ENCODE results near the gene GRAMD1B. TPM values are rescaled to one million over a fixed set of nuclear protein-coding genes. Genes with fewer than 3 reads are reported as not detected.

Gene GRAMD1B
- total RNA-seq, 4 donors from 2014 or later = 5.1 to 10.5 (median 8.4) TPM

DNA sequence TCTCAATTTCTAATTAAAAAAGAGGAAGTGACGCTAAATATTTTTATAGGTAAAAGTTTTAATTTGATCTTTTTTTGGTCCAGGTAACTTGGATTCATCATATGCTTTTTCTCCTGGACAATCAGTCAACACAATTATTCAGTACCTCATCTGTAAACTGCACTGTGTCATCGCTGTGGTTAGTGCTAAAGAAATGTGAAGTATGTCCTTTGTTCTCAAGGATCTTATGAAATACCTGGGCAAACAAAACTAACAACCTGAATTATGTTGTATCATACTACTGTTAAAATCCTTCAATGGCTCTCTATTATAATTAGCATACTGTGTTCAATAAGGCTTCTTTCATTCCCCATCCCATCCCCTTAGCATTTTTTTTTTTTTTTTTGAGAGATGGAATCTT lies 244.2 kb downstream of the GRAMD1B start:
- TF ChIP-seq, protein P1, sequence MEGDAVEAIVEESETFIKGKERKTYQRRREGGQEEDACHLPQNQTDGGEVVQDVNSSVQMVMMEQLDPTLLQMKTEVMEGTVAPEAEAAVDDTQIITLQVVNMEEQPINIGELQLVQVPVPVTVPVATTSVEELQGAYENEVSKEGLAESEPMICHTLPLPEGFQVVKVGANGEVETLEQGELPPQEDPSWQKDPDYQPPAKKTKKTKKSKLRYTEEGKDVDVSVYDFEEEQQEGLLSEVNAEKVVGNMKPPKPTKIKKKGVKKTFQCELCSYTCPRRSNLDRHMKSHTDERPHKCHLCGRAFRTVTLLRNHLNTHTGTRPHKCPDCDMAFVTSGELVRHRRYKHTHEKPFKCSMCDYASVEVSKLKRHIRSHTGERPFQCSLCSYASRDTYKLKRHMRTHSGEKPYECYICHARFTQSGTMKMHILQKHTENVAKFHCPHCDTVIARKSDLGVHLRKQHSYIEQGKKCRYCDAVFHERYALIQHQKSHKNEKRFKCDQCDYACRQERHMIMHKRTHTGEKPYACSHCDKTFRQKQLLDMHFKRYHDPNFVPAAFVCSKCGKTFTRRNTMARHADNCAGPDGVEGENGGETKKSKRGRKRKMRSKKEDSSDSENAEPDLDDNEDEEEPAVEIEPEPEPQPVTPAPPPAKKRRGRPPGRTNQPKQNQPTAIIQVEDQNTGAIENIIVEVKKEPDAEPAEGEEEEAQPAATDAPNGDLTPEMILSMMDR (IDR thresholded peaks at IDR 0.05; ENCODE audit: low read depth) = no peak

Small RNA genes within 50 kb of the gene (small RNA-seq; reads per million reads assigned to genes)
- not detected for gene MIR4493

Other genes starting within 250 kb of the GRAMD1B start
- 100 to 1,000 TPM; 201 to 240 (median 209) TPM for gene CLMP, start 235.0 kb upstream of the GRAMD1B start, total RNA-seq
- gene SCN3B, start 224.4 kb downstream of the GRAMD1B start, total RNA-seq = 1 to 10 TPM in 2 of 4 donors, under 1 TPM in 2; 0.17 to 1.5 (median 0.88) TPM